ENCODE results near the gene TMEM185B. TPM values are rescaled to one million over a fixed set of nuclear protein-coding genes. Genes with fewer than 3 reads are reported as not detected.

TMEM185B gene
- total and polyA plus RNA-seq, 8 donors: 2.8 to 13.5 (median 8.6) TPM

GRCh38 chr2:120224256-120224655, 1.1 kb upstream of the TMEM185B start:
- FAIRE-seq (no peak), ATAC-seq (no peak)
- H3K9me3 ChIP-seq: no peaks in the 10 kb centered on the region

DNA sequence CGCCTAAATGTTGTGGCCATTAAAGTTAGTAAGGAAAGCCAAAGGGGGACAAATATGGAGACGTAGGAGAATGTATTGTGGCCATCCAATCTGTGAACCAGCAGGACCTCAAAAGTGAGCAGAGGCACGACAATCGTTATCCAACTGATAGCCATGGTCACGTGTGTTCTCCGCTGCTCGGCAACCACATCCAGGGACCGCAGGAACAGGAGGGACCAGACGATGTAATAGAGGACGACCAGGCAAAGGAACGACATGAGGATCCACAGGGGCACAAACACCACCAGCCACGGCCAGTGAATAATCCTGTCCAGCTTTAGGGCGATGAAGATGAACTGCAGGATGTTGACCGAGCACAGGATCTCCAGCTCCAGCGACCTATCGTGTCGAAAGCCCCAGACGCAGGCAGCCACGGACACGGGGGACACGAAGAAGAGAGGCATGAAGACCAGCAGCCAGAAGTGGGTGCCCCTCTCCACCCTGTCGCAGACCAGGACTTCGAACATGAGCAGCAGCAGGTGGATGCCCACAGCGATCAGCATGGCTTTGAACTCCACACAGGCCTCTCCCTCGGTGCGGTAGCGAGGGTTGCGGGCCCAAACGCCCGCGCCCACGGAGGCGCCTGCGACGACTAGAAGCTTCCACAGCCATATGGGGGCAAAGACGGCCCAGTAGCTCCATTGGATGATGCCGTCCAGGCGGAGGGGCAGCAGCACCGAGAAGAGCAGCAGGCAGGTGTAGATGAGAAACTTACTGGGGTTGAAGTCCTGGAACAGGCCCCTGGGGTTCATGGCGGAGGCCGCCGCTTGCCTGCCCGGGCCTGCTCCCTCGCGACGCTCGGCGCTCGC, 790 bp downstream of the TMEM185B start:
- Histone ChIP-seq H3K4me3 (peak overlapping the region; percentile 47 to 63 (median 58)), H3K27ac (peak overlapping the region; percentile 81 to 94 (median 90)), H3K4me1 (peaks cover 2 to 25% (median 6%) of the 10 kb centered on the region in 3 donors), H3K36me3 (no peaks in the 10 kb centered on the region), H3K9me3 (no peaks in the 10 kb centered on the region), H3K27me3 (no peaks in the 10 kb centered on the region)
- DNase-seq (peak in 3 of 6 donors; percentile 27 to 76 (median 63)), FAIRE-seq (no peak), ATAC-seq (no peak)
- no peak for TF ChIP-seq CTCF (IDR thresholded peaks at IDR 0.05)
- WGBS, 2 donors: 74 to 77% methylated on average over 49 of the region's 49 CpGs
- intact Hi-C loops (cut with DNase I): no loop called here

More at GRCh38 chr2:120224256-120224655, 1.1 kb upstream of the TMEM185B start:
- intact Hi-C loops (cut with DNase I): no loop called here
- Histone ChIP-seq H3K27ac (no peak overlapping the region), H3K36me3 (no peaks in the 10 kb centered on the region), H3K27me3 (no peaks in the 10 kb centered on the region), H3K4me3 (peak overlapping the region in 2 of 4 donors; percentile 60 to 63), H3K4me1 (peaks cover 2 to 25% (median 6%) of the 10 kb centered on the region in 3 donors)
- no peak for TF ChIP-seq CTCF (IDR thresholded peaks at IDR 0.05)
- 85 to 95% methylated on average over 13 of the region's 13 CpGs for whole genome bisulfite sequencing, 2 donors
- peak in 1 of 6 donors; percentile 54 for DNase-seq

- peak in 2 of 6 donors; percentile 4 to 7 for DNase-seq
- H3K4me1 ChIP-seq: peaks cover 2 to 25% (median 6%) of the 10 kb centered on the region in 3 donors
- no peaks in the 10 kb centered on the region for H3K36me3 ChIP-seq
- no peak for TF ChIP-seq CTCF (IDR thresholded peaks at IDR 0.05)
- 88 to 89% methylated on average over 8 of the region's 8 CpGs for WGBS, 2 donors
- FAIRE-seq: no peak
- H3K27me3 ChIP-seq: no peaks in the 10 kb centered on the region
- H3K4me3 ChIP-seq: no peak overlapping the region
- H3K9me3 ChIP-seq: no peaks in the 10 kb centered on the region
- H3K27ac ChIP-seq: no peak overlapping the region
- intact Hi-C loops (cut with DNase I): no loop called here
- no peak for ATAC-seq
These were observed 1.6 kb downstream of the TMEM185B start for GRCh38 chr2:120221616-120222015.

- 80 to 85% methylated on average over 2 of the region's 2 CpGs for WGBS, 2 donors
- peaks cover 2 to 25% (median 6%) of the 10 kb centered on the region in 3 donors for H3K4me1 ChIP-seq
- ATAC-seq (no peak), DNase-seq (no peak), FAIRE-seq (no peak)
- no peaks in the 10 kb centered on the region for H3K36me3 ChIP-seq
- no peak overlapping the region for H3K4me3 ChIP-seq
- no peak for TF ChIP-seq CTCF (IDR thresholded peaks at IDR 0.05)
- no peaks in the 10 kb centered on the region for H3K27me3 ChIP-seq
- no peak overlapping the region for H3K27ac ChIP-seq
- intact Hi-C loops (cut with DNase I): no loop called here
- no peaks in the 10 kb centered on the region for H3K9me3 ChIP-seq
These were observed 2.4 kb downstream of the TMEM185B start for GRCh38 chr2:120220756-120221155.

DNA sequence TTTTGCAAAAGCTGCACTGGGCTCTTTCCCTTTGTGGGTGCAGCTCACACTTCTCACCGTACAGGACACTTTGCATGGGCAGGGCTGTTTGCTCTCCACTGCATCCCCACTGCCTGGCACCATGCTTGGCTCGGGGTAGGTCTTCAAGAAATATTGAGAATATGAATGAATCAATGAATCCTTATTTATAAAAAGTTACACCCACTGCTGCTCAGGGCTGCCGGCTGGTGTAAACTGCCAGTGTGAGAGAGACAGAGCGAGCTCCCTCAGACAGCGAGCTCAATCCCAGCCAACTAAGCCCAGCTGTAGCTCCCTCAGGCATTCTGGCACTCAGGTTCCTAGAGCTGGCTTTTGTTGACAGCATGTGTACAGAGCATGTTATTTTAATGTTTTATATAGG, 3.4 kb downstream of the TMEM185B start:
- H3K27me3 ChIP-seq: no peaks in the 10 kb centered on the region
- H3K4me1 ChIP-seq: peaks cover 2 to 25% (median 6%) of the 10 kb centered on the region in 3 donors
- no peaks in the 10 kb centered on the region for H3K36me3 ChIP-seq
- ATAC-seq: no peak
- 93 to 95% methylated on average over 5 of the region's 5 CpGs for WGBS, 2 donors
- no peak for FAIRE-seq
- TF ChIP-seq CTCF (IDR thresholded peaks at IDR 0.05): no peak
- H3K9me3 ChIP-seq: no peaks in the 10 kb centered on the region
- no peak overlapping the region for H3K4me3 ChIP-seq
- DNase-seq: peak in 2 of 6 donors; percentile 21
- no peak overlapping the region for H3K27ac ChIP-seq
- intact Hi-C loops (cut with DNase I): no loop called here
